AG04450 (cell line): Measurements from ENCODE around the gene TSHZ2. TPM values are rescaled to one million over a fixed set of nuclear protein-coding genes. Genes with fewer than 3 reads are reported as not detected.

Experiments used
- CTCF ChIA-PET: fragments of 300-600, 350-600 bp; formaldehyde crosslinking; extraction: SDS; loops from one replicate; lab custom pipeline; 2022; ENCODE audit warnings: antibody characterized with exemption, inconsistent platforms; lab: Charles Lee
- POLR2A ChIA-PET: fragments of 350-600 bp; formaldehyde crosslinking; extraction: SDS; loops from one replicate; lab custom pipeline; 2021; ENCODE audit warnings: antibody characterized with exemption, inconsistent platforms; lab: Yijun Ruan, JAX
- DNase-seq: peaks from one replicate; pipeline ENCODE4 v3.0.0-alpha.2; 2011; ENCODE audit warnings: low read depth, low spot score
- H3K27ac ChIP-seq: one replicate; pipeline ENCODE4 v1.5.1; 2012; ENCODE audit warnings: low read depth, low read length, control low read depth
- H3K27me3 ChIP-seq: one replicate; pipeline ENCODE4 v1.6.0; 2012; ENCODE audit warnings: low read length; ENCODE audit not compliant: control insufficient read depth, insufficient read depth
- H3K4me3 ChIP-seq: 2 replicates; pipeline ENCODE4 v1.5.1; 2011; ENCODE audit warnings: mild to moderate bottlenecking, low read depth, low read length, control low read depth
- H3K9me3 ChIP-seq: 2 replicates; pipeline ENCODE4 v1.5.1; 2012; ENCODE audit warnings: low read length; ENCODE audit not compliant: control insufficient read depth, insufficient read depth
- CTCF ChIP-seq: IDR thresholded peaks from 2 replicates; pipeline ENCODE4 v1.5.1; 2011; ENCODE audit warnings: low read depth, low read length, control low read depth, inconsistent platforms
- polyA plus RNA-seq: library from polyadenylated mRNA; depleted of rRNA; stranded (reverse); fragments of >200 nt; gene quantifications from 2 replicates; pipeline ENCODE4 v1.2.3, GENCODE V29; 2011

Gene TSHZ2
- polyA plus RNA-seq, 1 experiment, result not detected

- Histone ChIP-seq H3K4me3 (no peak overlapping the region), H3K27me3 (no peaks in the 10 kb centered on the region), H3K27ac (no peak overlapping the region), H3K9me3 (no peaks in the 10 kb centered on the region; the same call in 1 of the 2 replicates)
- no peak for TF ChIP-seq CTCF
- ChIA-PET POLR2A (no interaction called here), CTCF (interaction anchor here (1.3 kb wide), 1 partner anchor 647 kb away, joined by 3 read pairs; no protein-coding TSS in a partner anchor)
- DNase-seq, result no peak
Measured at GRCh38 chr20:52959125-52959524, 13.0 kb upstream of the TSHZ2 start.

- H3K27ac ChIP-seq, result no peak overlapping the region
- DNase-seq, result no peak
- no peak overlapping the region for H3K4me3 ChIP-seq
- POLR2A ChIA-PET, result no interaction called here
- H3K9me3 ChIP-seq, result no peaks in the 10 kb centered on the region; the same call in 1 of the 2 replicates
- CTCF ChIA-PET, result interaction anchor here (0.7 kb wide), 1 partner anchor 8 kb away, joined by 3 read pairs; no protein-coding TSS in a partner anchor
- H3K27me3 ChIP-seq, result no peaks in the 10 kb centered on the region
- no peak for TF ChIP-seq CTCF
Measured at GRCh38 chr20:52962183-52962582, 10.0 kb upstream of the TSHZ2 start.

DNA sequence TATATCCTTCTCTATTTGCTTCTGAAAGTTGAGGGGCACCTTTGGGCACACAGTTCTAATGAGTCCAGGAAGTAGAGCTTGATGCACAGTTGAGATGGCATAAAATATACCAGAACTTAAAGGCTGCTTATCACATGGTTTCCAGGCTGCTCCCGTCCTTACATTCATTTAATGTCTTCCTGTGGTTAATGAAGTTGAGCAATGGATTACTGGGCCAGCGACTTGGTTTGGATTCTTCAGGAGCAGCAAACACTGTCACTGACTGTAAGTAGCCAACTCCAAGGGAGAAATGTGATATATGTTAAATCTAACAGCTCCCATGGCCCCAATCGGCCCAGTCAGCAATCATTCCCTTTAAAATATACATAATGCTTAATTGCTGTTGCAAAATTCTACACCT is 9.0 kb upstream of the TSHZ2 start:
- POLR2A ChIA-PET, result no interaction called here
- Histone ChIP-seq H3K27me3 (no peaks in the 10 kb centered on the region), H3K27ac (no peak overlapping the region), H3K4me3 (no peak overlapping the region), H3K9me3 (no peaks in the 10 kb centered on the region; the same call in 1 of the 2 replicates)
- CTCF ChIA-PET, result interaction anchor here (0.5 kb wide), 1 partner anchor 1921 kb away, joined by 5 read pairs; no protein-coding TSS in a partner anchor
- DNase-seq, result no peak
- no peak for TF ChIP-seq CTCF

- DNase-seq, result no peak
- H3K27me3 ChIP-seq, result no peaks in the 10 kb centered on the region
- ChIA-PET CTCF (no interaction called here), POLR2A (no interaction called here)
- no peak for TF ChIP-seq CTCF
- H3K9me3 ChIP-seq, result no peaks in the 10 kb centered on the region; the same call in 1 of the 2 replicates
- no peak overlapping the region for H3K27ac ChIP-seq
- no peak overlapping the region for H3K4me3 ChIP-seq
Measured at GRCh38 chr20:52964131-52964530, 8.0 kb upstream of the TSHZ2 start.

DNA sequence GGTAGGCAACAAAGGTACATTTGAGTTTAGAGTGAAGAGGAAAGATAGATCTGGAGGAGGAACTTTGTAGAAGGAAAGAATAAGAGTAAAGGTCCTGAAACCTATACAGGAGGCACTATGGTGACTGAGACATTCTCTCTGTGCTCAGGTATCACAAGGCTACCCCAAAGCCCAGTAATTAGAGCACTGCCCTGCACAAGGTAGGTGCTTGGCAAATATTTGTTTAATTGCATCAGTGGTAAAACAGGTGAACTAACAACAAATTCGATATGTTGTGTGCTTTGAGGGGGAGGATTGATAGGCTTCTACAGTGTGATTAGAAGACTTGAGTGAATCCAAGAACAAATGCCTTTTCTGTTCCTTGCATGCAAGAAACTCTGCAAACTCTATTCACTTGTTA is 6.8 kb upstream of the TSHZ2 start:
- no peaks in the 10 kb centered on the region for H3K27me3 ChIP-seq
- H3K9me3 ChIP-seq, result no peaks in the 10 kb centered on the region
- ChIA-PET CTCF (no interaction called here), POLR2A (no interaction called here)
- no peak overlapping the region for H3K4me3 ChIP-seq
- DNase-seq, result no peak
- H3K27ac ChIP-seq, result no peak overlapping the region
- no peak for TF ChIP-seq CTCF
